Activated T-cell treated with anti-CD3 and anti-CD28 coated beads, Interleukin-2, amount 50 U/mL, for 1 hour (primary cell): Measurements from ENCODE around the gene WDR6.
A peak's percentile ranks its signal among the peaks of the same experiment; 100 is the strongest.
"Not testable (repeated sequence)": the region's sequence is repeated elsewhere in the genome, so short reads cannot be mapped to it uniquely, and the experiment has no call there.

Experiments
- DNase-seq: peaks from one replicate; pipeline ENCODE4 v3.0.0-alpha.2; 2020

WDR6 gene

DNA sequence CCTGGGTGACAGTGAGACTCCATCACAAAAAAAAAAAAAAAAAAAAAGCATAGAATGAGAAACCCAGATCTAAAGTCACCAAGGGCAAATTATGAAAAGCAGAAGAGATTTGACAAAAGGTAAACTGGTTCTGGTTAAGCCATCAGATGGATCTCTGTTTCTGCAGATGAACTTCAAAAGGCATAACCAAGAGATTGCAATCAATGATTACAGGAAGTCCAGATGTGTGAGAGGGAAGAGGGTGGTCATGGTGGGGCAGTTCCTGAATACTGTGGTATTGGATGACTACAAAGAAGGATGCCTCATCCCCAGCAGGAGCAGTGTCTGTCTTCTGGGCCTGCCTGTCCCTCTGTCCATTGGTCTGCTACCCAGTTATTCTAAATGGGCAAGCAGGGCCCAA lies 13.4 kb upstream of the WDR6 start:
- DNase-seq: no peak

DNA sequence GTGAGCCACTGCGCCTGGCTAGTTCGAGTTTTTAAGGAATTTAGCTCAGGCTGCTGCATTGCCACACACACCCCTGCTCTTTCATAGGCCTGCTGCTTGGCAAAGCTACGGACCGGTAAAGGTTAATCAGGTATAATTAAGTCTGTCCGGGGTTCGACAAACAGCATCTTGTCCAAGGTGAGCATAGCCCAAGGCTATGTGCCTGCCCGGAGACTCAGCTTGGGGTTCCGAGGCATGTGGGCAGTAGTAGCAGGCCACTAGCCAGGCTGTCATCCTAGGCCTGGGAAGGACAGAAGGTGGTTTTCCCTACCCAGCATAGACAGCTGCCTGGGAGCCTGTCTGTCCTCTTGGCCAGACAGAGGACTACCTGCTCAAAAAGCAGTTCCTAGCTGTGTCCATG lies 10.6 kb upstream of the WDR6 start:
- DNase-seq: no peak

DNA sequence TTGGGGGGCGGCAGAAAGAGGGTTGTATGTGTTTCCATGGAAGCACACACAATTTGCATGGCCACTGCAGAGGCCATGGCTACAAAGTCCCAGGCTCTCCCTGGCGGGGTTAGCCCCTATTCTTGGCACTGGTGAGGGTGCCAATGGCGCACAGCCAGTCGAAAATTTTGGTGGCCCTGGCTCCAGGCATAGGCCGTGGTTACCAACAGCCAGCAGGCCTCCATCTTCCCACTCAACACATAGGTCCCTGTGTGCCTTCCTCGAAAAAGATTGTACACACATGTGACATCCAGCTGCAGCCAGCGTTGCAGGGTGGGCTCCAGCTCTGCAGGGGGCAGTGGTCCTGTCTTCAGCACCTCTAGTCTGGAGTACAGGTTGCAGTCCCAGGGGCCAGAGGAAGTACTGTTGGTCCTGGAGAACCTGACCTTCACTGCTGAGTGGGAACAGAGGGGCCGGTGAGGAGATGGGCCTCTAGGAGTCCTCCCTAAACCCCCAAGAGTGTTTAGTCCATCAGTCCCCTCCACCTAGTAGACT lies 10.0 kb upstream of the WDR6 start:
- no peak for DNase-seq

DNA sequence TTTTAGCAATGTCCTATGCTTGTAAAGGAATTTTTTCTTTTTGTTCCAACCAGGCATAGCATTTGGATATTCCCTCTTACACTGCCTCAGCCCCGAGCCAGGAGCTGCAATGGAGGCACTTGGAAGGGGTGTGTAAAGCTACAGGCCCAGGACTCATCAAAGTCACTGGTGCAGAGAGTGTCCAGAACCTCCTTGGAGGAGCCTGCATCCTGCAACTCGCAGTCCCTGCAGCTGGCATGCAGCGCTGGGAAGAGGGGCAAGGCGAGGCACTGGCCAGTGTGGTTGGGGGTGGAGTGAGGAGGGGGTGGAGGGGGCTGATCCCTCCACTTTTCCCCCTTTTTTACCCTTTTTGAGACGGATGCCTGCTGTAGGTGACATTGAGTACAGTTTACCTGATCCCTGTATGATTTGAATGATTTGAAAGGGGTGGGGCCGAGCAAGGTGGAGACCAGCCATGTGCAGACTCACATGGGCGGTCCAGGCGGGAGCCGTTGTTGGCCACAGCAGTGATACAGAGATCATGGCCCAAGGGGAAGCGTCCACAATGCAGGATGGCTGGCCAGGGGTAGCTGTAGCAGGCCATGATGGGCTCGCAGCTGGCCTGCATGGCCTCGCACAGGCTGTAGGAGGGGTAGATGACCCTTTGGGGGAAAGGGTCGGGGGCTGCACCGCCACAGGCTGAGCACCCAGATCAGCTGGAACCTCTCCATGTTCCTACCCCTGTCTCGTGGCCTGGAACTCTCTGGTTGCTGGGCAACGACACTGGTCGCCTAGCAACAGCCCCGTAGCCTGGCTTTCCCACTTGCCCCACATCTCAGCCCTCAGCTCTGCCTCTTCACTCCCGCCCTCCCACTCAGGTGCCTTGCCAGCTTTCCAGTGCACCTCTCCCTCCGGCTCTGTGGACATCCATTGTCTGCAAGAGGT lies 9.2 kb upstream of the WDR6 start:
- DNase-seq: no peak

DNA sequence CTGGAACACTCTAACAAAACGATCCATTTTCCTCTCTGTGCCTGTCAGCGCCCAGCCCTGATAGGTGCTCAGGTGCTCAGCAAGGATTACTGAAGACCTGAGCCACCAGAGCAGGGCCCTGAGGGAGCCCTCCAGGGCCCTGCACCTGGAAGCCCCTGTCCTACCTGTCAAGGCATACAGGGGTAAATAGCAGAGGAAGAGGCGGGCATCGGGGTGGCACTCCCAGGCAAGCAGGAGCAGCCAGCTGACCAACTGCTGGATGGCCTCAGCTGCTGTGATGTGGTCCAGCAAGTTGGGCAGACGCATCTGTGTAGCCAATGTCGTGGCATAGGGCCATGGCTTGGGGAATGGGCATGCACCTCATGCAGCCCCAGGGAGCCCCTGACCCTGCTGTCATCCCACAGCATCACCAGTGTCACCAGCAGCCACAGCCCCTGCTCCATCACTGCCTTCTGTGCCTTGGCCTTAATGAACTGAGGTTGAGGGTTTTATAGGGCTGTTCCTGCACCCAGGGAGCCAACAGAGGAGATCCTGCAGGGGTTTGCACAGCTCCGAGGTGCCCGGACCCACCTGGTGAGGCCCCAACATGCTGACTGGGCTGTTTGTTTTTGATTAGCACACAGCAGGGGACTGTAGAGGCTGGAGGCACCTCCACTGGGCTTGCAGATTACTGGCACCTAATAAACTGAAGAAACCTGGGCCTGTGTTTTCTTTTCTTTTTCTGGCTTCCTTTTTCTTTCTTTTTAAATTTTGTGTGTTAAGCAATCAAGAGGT lies 7.9 kb upstream of the WDR6 start:
- no peak for DNase-seq

DNA sequence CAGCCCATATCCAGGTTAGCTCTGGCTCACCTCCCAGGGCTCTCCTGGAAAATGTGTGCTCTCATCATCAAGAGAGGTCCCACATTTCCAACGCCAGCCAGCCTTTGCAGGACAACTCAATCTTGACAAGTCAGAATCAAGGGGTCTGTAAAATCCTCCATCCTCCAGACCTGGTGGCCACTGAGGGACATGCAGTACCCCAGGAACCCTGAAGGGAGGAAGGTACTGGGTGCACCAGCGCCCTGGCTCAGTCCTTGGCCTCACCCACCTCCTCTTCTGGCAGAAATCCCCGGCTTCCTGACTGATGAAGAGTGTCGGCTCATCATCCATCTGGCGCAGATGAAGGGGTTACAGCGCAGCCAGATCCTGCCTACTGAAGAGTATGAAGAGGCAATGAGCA lies 6.0 kb upstream of the WDR6 start:
- DNase-seq: no peak

DNA sequence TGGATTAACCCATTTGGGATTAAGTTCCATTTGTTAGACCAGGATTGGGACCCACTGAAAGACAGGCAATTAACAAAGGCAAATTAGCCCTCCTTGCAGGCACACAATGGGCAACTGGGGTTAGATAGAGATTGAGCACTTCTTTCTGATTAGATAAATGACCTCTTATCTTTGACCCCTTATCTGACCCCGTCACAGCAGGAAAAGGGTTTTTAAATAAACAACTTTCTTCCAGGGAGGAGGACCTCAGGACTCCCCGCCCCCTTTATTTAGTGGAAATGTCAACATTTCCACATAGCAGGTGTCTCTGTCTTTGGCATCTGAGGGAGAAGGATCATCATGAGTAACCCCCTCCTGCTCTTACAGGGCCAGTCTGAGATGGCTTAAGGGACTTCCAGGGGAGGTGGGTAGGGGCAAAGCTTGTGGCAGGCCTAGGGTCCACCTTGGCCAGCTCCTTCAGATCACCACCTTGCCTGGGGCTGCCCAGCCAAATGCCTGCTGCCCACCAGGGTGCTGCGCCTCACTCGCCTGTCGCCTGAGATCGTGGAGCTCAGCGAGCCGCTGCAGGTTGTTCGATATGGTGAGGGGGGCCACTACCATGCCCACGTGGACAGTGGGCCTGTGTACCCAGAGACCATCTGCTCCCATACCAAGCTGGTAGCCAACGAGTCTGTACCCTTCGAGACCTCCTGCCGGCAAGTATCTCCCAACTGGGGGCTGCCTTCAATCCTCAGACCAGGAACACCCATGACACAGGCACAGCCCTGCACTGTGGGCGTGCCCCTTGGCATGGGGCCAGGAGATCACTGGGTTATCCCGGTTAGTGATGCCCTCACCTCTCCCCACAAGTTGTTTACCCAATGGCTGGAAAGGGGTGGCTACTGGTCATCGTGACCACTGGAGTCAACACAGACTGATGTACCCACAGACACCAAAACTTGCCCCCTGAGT lies 2.6 kb upstream of the WDR6 start:
- no peak for DNase-seq

DNA sequence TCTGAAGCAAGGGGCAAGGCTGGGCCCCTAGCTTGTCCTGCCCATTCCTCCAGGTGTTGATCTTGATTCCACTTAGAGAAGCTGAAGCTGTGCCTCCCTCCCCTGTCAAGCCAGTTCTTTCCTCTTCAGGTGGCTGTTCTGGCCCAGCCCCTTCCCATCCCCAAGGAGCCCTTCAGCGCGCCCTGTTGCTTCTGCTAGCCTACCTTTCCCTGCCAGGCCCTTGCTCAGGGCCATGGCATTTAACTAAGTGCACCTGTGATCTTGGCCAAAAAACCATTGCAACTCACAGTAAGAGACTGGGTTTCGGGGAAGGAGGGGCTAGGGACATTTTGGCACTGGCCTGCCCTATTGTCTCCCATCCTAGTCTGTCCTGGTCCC lies 1.9 kb upstream of the WDR6 start:
- DNase-seq: no peak

DNA sequence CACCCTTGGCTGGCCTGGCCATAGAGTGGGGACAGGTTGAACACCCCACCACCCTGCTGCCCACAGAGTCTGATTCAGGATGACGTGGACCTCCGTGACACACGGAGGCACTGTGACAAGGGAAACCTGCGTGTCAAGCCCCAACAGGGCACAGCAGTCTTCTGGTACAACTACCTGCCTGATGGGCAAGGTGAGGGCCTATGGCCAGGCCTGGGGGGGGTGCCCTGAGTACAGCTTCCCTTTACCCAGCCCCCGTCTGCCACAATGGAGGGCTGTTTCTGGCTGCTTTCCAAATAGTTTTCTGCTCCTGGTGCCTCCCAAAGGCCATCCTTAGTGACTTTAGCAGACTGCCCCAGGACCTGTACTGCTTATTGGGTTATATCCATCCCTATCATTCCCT lies 1.2 kb upstream of the WDR6 start:
- DNase-seq: no peak

DNA sequence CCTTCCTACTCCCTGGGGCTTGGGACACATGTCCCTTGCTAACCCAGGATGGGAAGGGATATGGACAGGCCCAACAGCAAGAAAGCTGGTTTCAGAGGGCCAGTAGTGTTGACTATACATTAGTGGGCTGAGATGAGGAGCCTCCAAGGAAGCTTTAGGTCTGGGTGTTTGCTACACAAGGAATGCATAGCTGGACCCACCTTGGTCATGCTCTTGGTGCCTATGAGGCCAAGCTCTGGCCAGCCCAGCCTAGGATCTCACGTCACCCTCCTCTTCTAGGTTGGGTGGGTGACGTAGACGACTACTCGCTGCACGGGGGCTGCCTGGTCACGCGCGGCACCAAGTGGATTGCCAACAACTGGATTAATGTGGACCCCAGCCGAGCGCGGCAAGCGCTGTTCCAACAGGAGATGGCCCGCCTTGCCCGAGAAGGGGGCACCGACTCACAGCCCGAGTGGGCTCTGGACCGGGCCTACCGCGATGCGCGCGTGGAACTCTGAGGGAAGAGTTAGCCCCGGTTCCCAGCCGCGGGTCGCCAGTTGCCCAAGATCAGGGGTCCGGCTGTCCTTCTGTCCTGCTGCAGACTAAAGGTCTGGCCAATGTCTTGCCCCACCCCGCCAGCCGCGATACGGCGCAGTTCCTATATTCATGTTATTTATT lies 653 bp upstream of the WDR6 start:
- no peak for DNase-seq

DNA sequence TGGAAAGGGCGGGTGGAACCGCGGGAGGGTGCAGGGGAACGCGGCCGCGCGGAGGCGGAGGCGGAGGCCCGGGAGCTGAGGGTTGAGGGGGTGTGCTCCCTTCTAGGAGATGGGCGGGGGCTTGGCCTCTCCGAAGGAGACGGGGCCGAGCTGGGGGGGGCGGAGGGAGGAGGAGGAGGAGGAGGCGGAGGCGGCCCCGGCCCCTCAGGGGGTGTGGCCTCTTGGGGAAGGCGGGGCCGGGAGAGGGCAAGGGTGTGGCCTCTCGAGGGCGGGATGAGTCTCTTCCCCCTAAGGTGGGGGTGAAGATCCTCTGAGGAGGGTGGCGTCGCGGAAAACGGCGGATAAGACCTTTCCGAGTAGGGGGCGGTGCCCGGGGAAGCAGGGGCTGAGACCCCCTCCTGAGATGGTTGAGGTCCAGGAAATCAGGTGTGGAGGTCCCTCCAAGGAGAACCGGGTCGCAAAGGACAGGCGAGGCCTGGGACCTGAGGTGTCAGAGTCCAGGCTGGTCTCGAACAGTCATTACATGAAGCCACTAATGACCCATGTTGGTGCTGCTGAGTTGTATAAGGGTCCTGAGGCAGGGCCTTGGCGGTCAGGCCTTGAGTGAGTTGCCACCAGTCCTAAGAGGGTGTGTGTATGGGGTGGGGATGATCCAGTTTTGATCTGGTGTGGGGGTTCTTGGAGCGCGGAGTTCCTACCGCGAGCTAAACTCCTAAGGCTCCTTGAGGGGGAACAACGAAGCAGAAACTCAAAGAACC lies 759 bp downstream of the WDR6 start:
- peak; percentile 89 for DNase-seq

DNA sequence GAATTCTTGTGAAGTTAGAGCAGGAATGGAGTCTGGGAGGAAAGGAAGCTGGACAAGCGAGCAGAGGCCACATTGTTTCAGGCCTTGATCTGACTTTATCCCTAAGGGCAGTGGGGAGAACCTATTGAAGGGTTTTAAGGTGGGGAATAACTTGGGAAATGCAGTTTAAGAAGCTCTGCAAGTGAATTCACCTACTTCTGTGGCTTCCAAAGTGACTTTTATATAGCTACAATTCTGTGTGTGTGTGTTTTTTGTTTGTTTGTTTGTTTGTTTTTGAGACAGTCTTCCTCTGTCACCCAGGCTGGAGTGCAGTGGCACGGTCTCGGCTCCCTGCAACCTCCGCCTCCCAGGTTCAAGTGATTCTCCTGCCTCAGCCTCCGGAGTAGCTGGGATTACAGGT lies 1.4 kb downstream of the WDR6 start:
- DNase-seq: not testable (repeated sequence)

DNA sequence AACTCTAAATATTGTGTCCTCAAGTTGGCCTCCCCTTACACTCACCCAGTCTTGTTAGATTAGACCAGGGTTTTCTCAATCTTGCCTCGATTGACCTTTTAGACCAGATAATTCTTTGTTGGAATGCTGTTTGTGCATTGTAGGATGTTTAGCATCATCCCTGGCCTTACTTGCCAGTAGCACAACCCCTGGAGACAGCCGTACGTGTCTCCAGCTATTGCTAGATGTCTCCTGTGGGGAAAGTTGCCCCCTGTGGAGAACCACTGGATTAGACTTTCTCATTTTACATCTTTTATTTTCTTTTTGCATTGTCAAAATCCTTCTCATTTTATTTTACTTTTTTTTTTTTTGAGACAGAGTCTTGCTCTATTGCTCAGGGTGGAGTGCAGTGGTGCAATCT lies 2.2 kb downstream of the WDR6 start:
- DNase-seq: no peak

DNA sequence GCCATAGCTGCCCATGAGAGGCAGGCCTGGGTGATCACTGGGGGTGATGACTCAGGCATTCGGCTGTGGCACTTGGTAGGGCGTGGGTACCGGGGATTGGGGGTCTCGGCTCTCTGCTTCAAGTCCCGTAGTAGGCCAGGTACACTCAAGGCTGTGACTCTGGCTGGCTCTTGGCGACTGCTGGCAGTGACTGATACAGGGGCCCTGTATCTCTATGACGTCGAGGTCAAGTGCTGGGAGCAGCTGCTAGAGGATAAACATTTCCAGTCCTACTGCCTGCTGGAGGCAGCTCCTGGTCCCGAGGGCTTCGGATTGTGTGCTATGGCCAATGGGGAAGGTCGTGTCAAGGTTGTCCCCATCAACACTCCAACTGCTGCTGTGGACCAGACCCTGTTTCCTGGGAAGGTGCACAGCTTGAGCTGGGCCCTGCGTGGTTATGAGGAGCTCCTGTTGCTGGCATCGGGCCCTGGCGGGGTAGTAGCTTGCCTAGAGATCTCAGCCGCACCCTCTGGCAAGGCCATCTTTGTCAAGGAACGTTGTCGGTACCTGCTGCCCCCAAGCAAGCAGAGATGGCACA lies 5.3 kb downstream of the WDR6 start:
- DNase-seq: no peak

DNA sequence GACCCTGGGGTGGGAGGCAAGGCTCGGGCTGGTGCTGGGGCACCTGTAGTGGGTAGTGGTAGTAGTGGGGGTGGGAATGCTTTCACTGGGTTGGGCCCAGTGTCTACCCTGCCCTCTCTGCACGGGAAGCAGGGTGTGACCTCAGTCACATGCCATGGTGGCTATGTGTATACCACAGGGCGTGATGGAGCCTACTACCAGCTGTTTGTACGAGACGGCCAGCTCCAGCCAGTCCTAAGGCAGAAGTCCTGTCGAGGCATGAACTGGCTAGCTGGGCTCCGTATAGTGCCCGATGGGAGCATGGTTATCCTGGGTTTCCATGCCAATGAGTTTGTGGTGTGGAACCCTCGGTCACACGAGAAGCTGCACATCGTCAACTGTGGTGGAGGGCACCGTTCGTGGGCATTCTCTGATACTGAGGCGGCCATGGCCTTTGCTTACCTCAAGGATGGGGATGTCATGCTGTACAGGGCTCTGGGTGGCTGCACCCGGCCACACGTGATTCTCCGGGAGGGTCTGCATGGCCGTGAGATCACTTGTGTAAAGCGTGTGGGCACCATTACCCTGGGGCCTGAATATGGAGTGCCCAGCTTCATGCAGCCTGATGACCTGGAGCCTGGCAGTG lies 6.0 kb downstream of the WDR6 start:
- no peak for DNase-seq

DNA sequence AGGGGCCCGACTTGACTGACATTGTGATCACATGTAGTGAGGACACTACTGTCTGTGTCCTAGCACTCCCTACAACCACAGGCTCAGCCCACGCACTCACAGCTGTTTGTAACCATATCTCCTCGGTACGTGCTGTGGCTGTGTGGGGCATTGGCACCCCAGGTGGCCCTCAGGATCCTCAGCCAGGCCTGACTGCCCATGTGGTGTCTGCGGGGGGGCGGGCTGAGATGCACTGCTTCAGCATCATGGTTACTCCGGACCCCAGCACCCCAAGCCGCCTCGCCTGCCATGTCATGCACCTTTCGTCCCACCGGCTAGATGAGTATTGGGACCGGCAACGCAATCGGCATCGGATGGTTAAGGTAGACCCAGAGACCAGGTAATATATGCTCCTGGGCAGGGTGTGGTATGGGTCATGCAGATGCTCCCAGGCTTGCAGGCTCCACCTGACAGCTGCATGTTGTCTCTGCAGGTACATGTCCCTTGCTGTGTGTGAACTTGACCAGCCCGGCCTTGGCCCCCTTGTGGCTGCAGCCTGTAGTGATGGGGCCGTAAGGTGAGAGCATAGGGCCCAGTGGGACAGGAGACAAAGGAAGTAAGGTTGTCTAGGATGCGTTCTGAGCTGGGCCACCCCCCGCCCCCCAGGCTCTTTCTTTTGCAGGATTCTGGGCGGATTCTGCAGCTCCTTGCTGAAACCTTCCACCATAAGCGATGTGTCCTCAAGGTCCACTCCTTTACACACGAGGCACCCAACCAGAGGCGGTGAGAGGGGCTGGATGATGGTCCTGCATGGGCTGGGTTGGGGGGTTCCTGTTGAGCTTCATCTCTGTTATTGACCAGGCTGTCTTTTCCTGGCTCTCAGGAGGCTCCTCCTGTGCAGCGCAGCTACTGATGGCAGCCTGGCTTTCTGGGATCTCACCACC lies 6.8 kb downstream of the WDR6 start:
- DNase-seq: peak; percentile 63

DNA sequence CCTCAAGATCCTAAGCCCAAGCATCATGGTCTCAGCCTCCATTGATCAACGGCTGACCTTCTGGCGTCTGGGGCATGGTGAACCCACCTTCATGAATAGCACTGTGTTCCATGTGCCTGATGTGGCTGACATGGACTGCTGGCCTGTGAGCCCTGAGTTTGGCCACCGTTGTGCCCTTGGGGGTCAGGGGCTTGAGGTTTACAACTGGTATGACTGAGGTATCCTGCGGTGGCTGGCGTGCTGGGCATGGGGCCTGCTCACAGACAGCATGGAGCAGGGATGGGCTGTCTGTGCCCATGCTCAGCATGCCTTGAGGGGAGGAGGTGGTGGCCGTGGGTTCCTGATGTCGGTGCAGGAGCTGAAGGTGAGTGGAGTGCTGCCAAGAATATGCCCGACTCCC lies 7.9 kb downstream of the WDR6 start:
- DNase-seq: no peak

DNA sequence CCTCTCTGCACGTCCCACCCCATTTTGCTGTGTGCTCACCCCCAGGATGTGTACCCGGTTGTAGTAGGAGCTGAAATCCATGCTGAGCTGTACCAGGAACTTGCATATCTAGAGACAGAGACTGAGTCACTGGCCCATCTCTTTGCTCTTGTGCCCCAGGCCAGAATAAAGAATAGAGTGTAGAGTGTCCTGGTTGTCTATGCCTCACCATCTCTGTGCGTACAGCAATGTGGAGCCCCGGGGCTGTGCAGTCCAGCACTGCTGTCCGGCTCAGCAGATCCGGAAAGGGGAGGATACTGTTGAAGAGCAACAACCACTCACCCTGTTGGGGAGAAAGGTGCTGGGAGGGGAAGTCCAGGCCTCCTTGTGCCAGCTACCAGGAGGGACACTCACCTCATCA lies 8.6 kb downstream of the WDR6 start:
- no peak for DNase-seq

DNA sequence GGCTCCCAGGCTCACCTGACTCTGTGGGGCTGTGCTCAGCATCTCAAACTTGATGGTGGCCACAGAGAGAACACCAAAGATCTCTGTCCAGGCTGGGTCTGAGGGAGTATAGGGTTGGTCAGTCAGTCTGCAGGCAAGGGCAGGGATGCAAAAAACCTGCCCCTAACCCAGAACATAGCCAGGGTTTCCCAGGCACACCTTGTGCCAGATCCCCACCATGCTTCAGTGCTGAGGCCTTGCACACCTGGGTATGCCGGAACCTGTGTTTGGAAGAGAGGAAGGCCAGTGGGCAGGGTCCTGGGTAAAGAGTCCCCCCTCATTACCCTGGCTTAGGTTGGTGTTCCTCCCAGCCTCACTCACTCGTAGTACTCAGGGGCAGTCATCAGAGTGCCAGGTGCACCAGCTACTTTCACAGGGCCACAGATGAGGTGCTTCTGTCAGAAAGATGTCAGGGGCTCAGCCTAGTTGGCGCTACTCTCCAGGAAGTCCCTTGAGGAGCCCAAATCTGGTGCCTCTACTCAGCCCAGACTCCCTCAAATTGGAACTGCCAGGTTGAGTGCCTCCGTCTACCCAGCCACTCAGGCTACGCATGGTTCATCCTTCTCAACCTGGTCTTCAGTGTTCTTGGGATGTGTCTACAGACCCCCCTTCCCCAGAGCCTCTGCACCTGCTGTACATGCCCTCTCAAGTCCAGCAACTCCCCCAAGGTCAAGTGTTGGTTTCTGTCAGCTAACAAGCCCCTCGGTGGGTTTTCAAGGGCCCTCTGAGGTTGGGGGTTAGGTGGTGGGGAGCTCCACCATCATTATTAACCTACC lies 9.4 kb downstream of the WDR6 start:
- DNase-seq: no peak
